Endodermal cell (in vitro differentiated cells): Measurements from ENCODE around the gene MOSMO. TPM values are rescaled to one million over a fixed set of nuclear protein-coding genes. Genes with fewer than 3 reads are reported as not detected.

Source experiments
- DNase-seq: peaks from one replicate; pipeline ENCODE4 v3.0.0-alpha.2; 2017
- H3K27ac ChIP-seq: 2 replicates; pipeline ENCODE4 v1.5.1; 2013; ENCODE audit warnings: mild to moderate bottlenecking, low read depth, low read length, moderate library complexity
- H3K27me3 ChIP-seq: 2 replicates; pipeline ENCODE4 v1.6.1; 2013; ENCODE audit warnings: mild to moderate bottlenecking, low read length, moderate library complexity; ENCODE audit not compliant: insufficient read depth, control insufficient read depth, poor library complexity, severe bottlenecking
- H3K36me3 ChIP-seq: 2 replicates; pipeline ENCODE4 v1.7.0; 2013; ENCODE audit warnings: mild to moderate bottlenecking, low read length, moderate library complexity; ENCODE audit not compliant: control insufficient read depth, insufficient read depth
- H3K4me1 ChIP-seq: one replicate; pipeline ENCODE4 v1.7.0; 2013; ENCODE audit warnings: low read length; ENCODE audit not compliant: control insufficient read depth, insufficient read depth
- H3K4me3 ChIP-seq: 2 replicates; pipeline ENCODE4 v1.5.1; 2013; ENCODE audit warnings: mild to moderate bottlenecking, low read length, moderate library complexity
- H3K9ac ChIP-seq: 2 replicates; pipeline ENCODE4 v1.6.1; 2013; ENCODE audit warnings: mild to moderate bottlenecking, low read length, moderate library complexity; ENCODE audit not compliant: poor library complexity, severe bottlenecking; ENCODE audit errors: extremely low read depth
- H3K9me3 ChIP-seq: 2 replicates; pipeline ENCODE4 v1.6.1; 2013; ENCODE audit warnings: mild to moderate bottlenecking, low read length, moderate library complexity; ENCODE audit not compliant: control insufficient read depth
- H3K27ac Mint-ChIP-seq: 2 replicates; pipeline ENCODE4 v1.8.0; 2020; ENCODE audit warnings: mixed read lengths
- H3K27me3 Mint-ChIP-seq: 2 replicates; pipeline ENCODE4 v1.8.0; 2021; ENCODE audit warnings: mild to moderate bottlenecking, mixed read lengths; ENCODE audit not compliant: insufficient read depth
- H3K36me3 Mint-ChIP-seq: 2 replicates; pipeline ENCODE4 v1.8.0; 2020; ENCODE audit warnings: low read depth, mixed read lengths
- H3K4me1 Mint-ChIP-seq: 2 replicates; pipeline ENCODE4 v1.8.0; 2020; ENCODE audit warnings: mixed read lengths
- H3K4me3 Mint-ChIP-seq: 2 replicates; pipeline ENCODE4 v1.8.0; 2020; ENCODE audit warnings: mild to moderate bottlenecking, moderate library complexity, mixed read lengths
- H3K9me3 Mint-ChIP-seq: 2 replicates; pipeline ENCODE4 v1.8.0; 2020; ENCODE audit warnings: mild to moderate bottlenecking, mixed read lengths
- CTCF ChIP-seq: fragments of 200-600 bp; sonication (generic); conservative IDR thresholded peaks from 2 replicates; pipeline ENCODE4 v1.5.0; 2021; ENCODE audit warnings: antibody characterized with exemption, mild to moderate bottlenecking
- WGBS, 2 experiments: methylation state at CpG; one replicate each; pipeline versions ENCODE4 v1.1.5 to v1.1.7; 2013; ENCODE audit warnings: missing lambda C conversion rate in 2 of 2, mixed read lengths in 1 of 2; ENCODE audit not compliant: insufficient coverage in 1 of 2, insufficient read length in 1 of 2; 5-methylcytosine and 5-hydroxymethylcytosine counted together
- total RNA-seq, 2 donors: library from RNA; stranded (reverse); fragmentation: NEBNext Ultra II Directional in 1 of 2; extraction: Animal tissue kit (Norgen Biotek cat#: 25700) in 1 of 2; gene quantifications; 2 replicates in 1 of 2; 3 replicates in 1 of 2; pipeline ENCODE4 v1.2.1, GENCODE V29; 2021

Gene MOSMO
- total RNA-seq, 2 donors from 2014 or later = 12.6 to 14.7 TPM

- no peak for DNase-seq
- Mint-ChIP-seq H3K27ac (no peak overlapping the region), H3K9me3 (no peaks in the 10 kb centered on the region), H3K36me3 (no peaks in the 10 kb centered on the region), H3K4me3 (no peak overlapping the region), H3K4me1 (peaks cover 15% of the 10 kb centered on the region), H3K27me3 (peaks cover 3% of the 10 kb centered on the region)
- Histone ChIP-seq H3K9me3 (no peaks in the 10 kb centered on the region), H3K4me3 (no peak overlapping the region), H3K9ac (no peak overlapping the region), H3K4me1 (peaks cover 5% of the 10 kb centered on the region), H3K27ac (no peak overlapping the region), H3K36me3 (no peaks in the 10 kb centered on the region), H3K27me3 (no peaks in the 10 kb centered on the region)
- TF ChIP-seq CTCF = no peak
- 79 to 100% methylated on average over 1 to 3 of the region's 3 CpGs for WGBS, 2 experiments
Observed at GRCh38 chr16:22093996-22094395, 86.1 kb downstream of the MOSMO start.

GRCh38 chr16:22098405-22099255 is 90.7 kb downstream of the MOSMO start:
- no peaks in the 10 kb centered on the region for H3K9me3 ChIP-seq
- no peak overlapping the region for H3K4me3 Mint-ChIP-seq
- no peak overlapping the region for H3K27ac ChIP-seq
- no peaks in the 10 kb centered on the region for H3K27me3 ChIP-seq
- no peaks in the 10 kb centered on the region for H3K9me3 Mint-ChIP-seq
- no peak overlapping the region for H3K4me3 ChIP-seq
- H3K36me3 Mint-ChIP-seq = no peaks in the 10 kb centered on the region
- no peak overlapping the region for H3K27ac Mint-ChIP-seq
- TF ChIP-seq CTCF = peak; percentile 80
- whole genome bisulfite sequencing, 2 experiments = 24 to 66% methylated on average over 2 to 7 of the region's 8 CpGs
- no peaks in the 10 kb centered on the region for H3K4me1 ChIP-seq
- peak; percentile 61 for DNase-seq
- H3K9ac ChIP-seq = no peak overlapping the region
- peaks cover 3% of the 10 kb centered on the region for H3K27me3 Mint-ChIP-seq
- peaks cover under 1% of the 10 kb centered on the region for H3K4me1 Mint-ChIP-seq
- H3K36me3 ChIP-seq = no peaks in the 10 kb centered on the region

DNA sequence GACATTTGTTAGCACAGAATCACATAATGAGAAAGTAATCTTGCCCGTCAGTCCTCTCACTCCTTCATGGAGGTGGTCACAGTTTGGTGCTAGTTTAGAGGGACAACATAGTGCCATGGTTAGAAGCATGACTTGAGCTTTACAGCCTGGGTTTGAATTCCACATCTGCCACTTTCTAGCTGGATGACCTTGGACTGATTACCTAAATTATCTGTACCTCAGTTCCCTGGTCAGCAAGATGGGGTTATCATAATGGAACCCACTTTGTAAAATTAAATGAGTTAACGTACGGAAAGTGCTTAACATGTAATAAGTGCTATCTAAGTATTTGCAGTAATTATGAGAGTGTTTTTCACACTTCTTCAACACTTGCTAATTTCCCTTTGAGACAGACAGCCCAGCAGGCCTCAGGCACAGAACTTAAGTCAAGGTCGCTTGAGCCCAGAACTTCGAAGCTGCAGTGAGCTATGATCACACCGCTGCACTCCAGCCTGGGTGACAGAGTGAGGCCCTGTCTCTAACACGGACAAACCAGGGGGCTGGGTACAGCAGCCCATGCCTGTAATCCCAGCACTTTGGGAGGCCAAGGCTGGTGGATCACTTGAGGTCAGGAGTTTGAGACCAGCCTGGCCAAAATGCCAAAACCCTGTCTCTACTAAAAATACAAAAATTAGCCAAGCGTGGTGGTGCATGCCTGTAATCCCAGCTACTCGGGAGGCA is 91.5 kb downstream of the MOSMO start:
- H3K4me1 ChIP-seq = no peaks in the 10 kb centered on the region
- H3K36me3 Mint-ChIP-seq = no peaks in the 10 kb centered on the region
- H3K27ac Mint-ChIP-seq = no peak overlapping the region
- peaks cover 3% of the 10 kb centered on the region for H3K27me3 Mint-ChIP-seq
- 75 to 79% methylated on average over 7 to 9 of the region's 9 CpGs for WGBS, 2 experiments
- H3K4me1 Mint-ChIP-seq = no peaks in the 10 kb centered on the region
- H3K4me3 Mint-ChIP-seq = no peak overlapping the region
- H3K27me3 ChIP-seq = no peaks in the 10 kb centered on the region
- no peaks in the 10 kb centered on the region for H3K36me3 ChIP-seq
- H3K4me3 ChIP-seq = no peak overlapping the region
- no peaks in the 10 kb centered on the region for H3K9me3 ChIP-seq
- no peak for DNase-seq
- no peaks in the 10 kb centered on the region for H3K9me3 Mint-ChIP-seq
- no peak overlapping the region for H3K9ac ChIP-seq
- H3K27ac ChIP-seq = no peak overlapping the region
- TF ChIP-seq CTCF = peak; percentile 19
